HG03039 (cell line): ENCODE results near the gene G3BP2.
"Not testable (repeated sequence)": the region's sequence is repeated elsewhere in the genome, so short reads cannot be mapped to it uniquely, and the experiment has no call there.

Experiments
- ATAC-seq: cut with Tn5 transposase; IDR thresholded peaks from one replicate; pipeline ENCODE4 v1.9.1; 2021; ENCODE audit warnings: mild to moderate bottlenecking, moderate library complexity; ENCODE audit not compliant: unreplicated experiment

The G3BP2 gene

GRCh38 chr4:75673027-75673958 lies at the start of gene G3BP2:
TSS of gene G3BP2 (minus strand) at chr4:75673411. CDS start at chr4:75662025, 11,386 bp downstream.
- peak; percentile 92 for ATAC-seq

GRCh38 chr4:75722417-75722816 lies 49.2 kb upstream of the G3BP2 start:
- no peak for ATAC-seq

- ATAC-seq: no peak
Observed at GRCh38 chr4:75718529-75718928, 45.3 kb upstream of the G3BP2 start.

GRCh38 chr4:75717408-75717807 lies 44.2 kb upstream of the G3BP2 start:
- no peak for ATAC-seq

- not testable (repeated sequence) for ATAC-seq
Observed at GRCh38 chr4:75716054-75716453, 42.8 kb upstream of the G3BP2 start.

- ATAC-seq: no peak
Observed at GRCh38 chr4:75715105-75715799, 42.0 kb upstream of the G3BP2 start.

GRCh38 chr4:75714704-75715103 lies 41.5 kb upstream of the G3BP2 start:
- no peak for ATAC-seq

- no peak for ATAC-seq
Observed at GRCh38 chr4:75714011-75714410, 40.8 kb upstream of the G3BP2 start.

GRCh38 chr4:75710246-75710645 lies 37.0 kb upstream of the G3BP2 start:
- no peak for ATAC-seq

- no peak for ATAC-seq
Observed at GRCh38 chr4:75708218-75708691, 35.0 kb upstream of the G3BP2 start.

- no peak for ATAC-seq
Observed at GRCh38 chr4:75705198-75705977, 32.2 kb upstream of the G3BP2 start.

- no peak for ATAC-seq
Observed at GRCh38 chr4:75702919-75703411, 29.8 kb upstream of the G3BP2 start.

- peak; percentile 6 for ATAC-seq
Observed at GRCh38 chr4:75699299-75699698, 26.1 kb upstream of the G3BP2 start.

GRCh38 chr4:75698963-75699228 lies 25.7 kb upstream of the G3BP2 start:
- ATAC-seq: peak; percentile 33

- peak; percentile 83 for ATAC-seq
Observed at GRCh38 chr4:75698162-75698962, 25.2 kb upstream of the G3BP2 start.

- ATAC-seq: no peak
Observed at GRCh38 chr4:75696581-75696980, 23.4 kb upstream of the G3BP2 start.

- ATAC-seq: no peak
Observed at GRCh38 chr4:75696071-75696470, 22.9 kb upstream of the G3BP2 start.

GRCh38 chr4:75692066-75692465 lies 18.9 kb upstream of the G3BP2 start:
- not testable (repeated sequence) for ATAC-seq

GRCh38 chr4:75687125-75687524 lies 13.9 kb upstream of the G3BP2 start:
- ATAC-seq: not testable (repeated sequence)

- no peak for ATAC-seq
Observed at GRCh38 chr4:75686346-75686745, 13.1 kb upstream of the G3BP2 start.
